CD4-positive, alpha-beta memory T cell (primary cell): ENCODE results near the gene BMP5. TPM values are rescaled to one million over a fixed set of nuclear protein-coding genes. Genes with fewer than 3 reads are reported as not detected.
"Not testable (repeated sequence)": the region's sequence is repeated elsewhere in the genome, so short reads cannot be mapped to it uniquely, and the experiment has no call there.

Experiments
- CTCF ChIA-PET: fragments of 350-600 bp; sonication (Branson Sonifier 250); formaldehyde crosslinking; loops from one replicate; lab custom pipeline; 2021; ENCODE audit warnings: inconsistent platforms; ENCODE audit not compliant: partially characterized antibody; lab: Charles Lee
- POLR2A ChIA-PET: fragments of 350-600 bp; sonication (Branson Sonifier 250); formaldehyde crosslinking; loops from one replicate; lab custom pipeline; 2021; ENCODE audit not compliant: partially characterized antibody; lab: Charles Lee
- DNase-seq, 5 donors: peaks; one replicate each; pipeline versions ENCODE4 v3.0.0 to v3.0.0-alpha.2; 2020 to 2022; ENCODE audit warnings: mixed read lengths in 1 of 5
- H3K27ac ChIP-seq: one replicate; pipeline ENCODE4 v1.7.0; 2013; ENCODE audit warnings: low read depth, low read length
- H3K27me3 ChIP-seq: 2 replicates; pipeline ENCODE4 v1.7.0; 2013; ENCODE audit warnings: mild to moderate bottlenecking, low read length, moderate library complexity; ENCODE audit not compliant: insufficient read depth
- H3K36me3 ChIP-seq: 2 replicates; pipeline ENCODE4 v1.7.0; 2013; ENCODE audit warnings: mild to moderate bottlenecking, low read length, moderate library complexity; ENCODE audit not compliant: insufficient read depth
- H3K4me1 ChIP-seq: 2 replicates; pipeline ENCODE4 v1.7.0; 2013; ENCODE audit warnings: mild to moderate bottlenecking, low read length, moderate library complexity; ENCODE audit not compliant: insufficient read depth
- H3K4me3 ChIP-seq, 2 donors: one replicate each; pipeline ENCODE4 v1.7.0; 2013; ENCODE audit warnings: low read length in 2 of 2, mild to moderate bottlenecking in 1 of 2
- H3K9me3 ChIP-seq, 2 donors: one replicate each; pipeline ENCODE4 v1.7.0; 2013; ENCODE audit warnings: low read length in 2 of 2, control low read depth in 1 of 2; ENCODE audit not compliant: control insufficient read depth in 1 of 2
- H3K27ac Mint-ChIP-seq, 7 donors: one replicate each; pipeline ENCODE4 v1.8.0; 2020 to 2021; ENCODE audit warnings: mixed read lengths in 7 of 7, mild to moderate bottlenecking in 6 of 7, inconsistent platforms in 3 of 7, moderate library complexity in 3 of 7
- H3K27me3 Mint-ChIP-seq, 2 donors: one replicate each; pipeline ENCODE4 v1.8.0; 2020 to 2021; ENCODE audit warnings: mixed read lengths in 2 of 2
- H3K36me3 Mint-ChIP-seq, 2 donors: one replicate each; pipeline ENCODE4 v1.8.0; 2020 to 2021; ENCODE audit warnings: mixed read lengths in 2 of 2, inconsistent platforms in 1 of 2, mild to moderate bottlenecking in 1 of 2
- H3K4me1 Mint-ChIP-seq, 4 donors: one replicate each; pipeline ENCODE4 v1.8.0; 2020 to 2021; ENCODE audit warnings: mixed read lengths in 4 of 4, mild to moderate bottlenecking in 1 of 4
- H3K4me3 Mint-ChIP-seq, 8 donors: one replicate each; pipeline ENCODE4 v1.8.0; 2020 to 2021; ENCODE audit warnings: mixed read lengths in 8 of 8, mild to moderate bottlenecking in 7 of 8, moderate library complexity in 6 of 8, inconsistent platforms in 3 of 8
- H3K9me3 Mint-ChIP-seq, 8 donors: one replicate each; pipeline ENCODE4 v1.8.0; 2020 to 2021; ENCODE audit warnings: mixed read lengths in 8 of 8, mild to moderate bottlenecking in 5 of 8, inconsistent platforms in 3 of 8, moderate library complexity in 1 of 8
- intact Hi-C: fragments of 100-400 bp; cut with micrococcal nuclease; formaldehyde crosslinking; loops from one replicate; pipeline ENCODE4 v1.15.1; 2023
- polyA plus RNA-seq, 2 donors: library from polyadenylated mRNA; unstranded; fragments of 300-500 nt; fragmentation: Illumina TruSeq; gene quantifications; one replicate each; pipeline ENCODE4 v1.2.3, GENCODE V29; 2021
- total RNA-seq, 2 experiments: library from RNA; stranded (reverse); gene quantifications; one replicate each; pipeline ENCODE4 v1.2.3, GENCODE V29; 2021

Gene BMP5
- total and polyA plus RNA-seq, 4 experiments from 2014 or later: not detected

DNA sequence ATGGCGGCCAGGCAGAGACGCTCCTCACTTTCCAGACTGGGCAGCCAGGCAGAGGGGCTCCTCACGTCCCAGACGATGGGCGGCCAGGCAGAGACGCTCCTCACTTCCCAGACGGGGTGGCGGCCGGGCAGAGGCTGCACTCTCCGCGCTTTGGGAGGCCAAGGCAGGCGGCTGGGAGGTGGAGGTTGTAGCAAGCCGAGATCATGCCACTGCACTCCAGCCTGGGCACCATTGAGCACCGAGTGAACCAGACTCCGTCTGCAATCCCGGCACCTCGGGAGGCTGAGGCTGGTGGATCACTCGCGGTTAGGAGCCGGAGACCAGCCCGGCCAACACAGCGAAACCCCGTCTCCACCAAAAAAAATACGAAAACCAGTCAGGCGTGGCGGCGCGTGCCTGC is 35.1 kb upstream of the BMP5 start:
- H3K4me3 Mint-ChIP-seq, DNase-seq, H3K4me1 Mint-ChIP-seq, intact Hi-C loops, H3K27ac ChIP-seq, H3K4me3 ChIP-seq, H3K36me3 ChIP-seq, H3K27me3 Mint-ChIP-seq, POLR2A ChIA-PET, H3K4me1 ChIP-seq, CTCF ChIA-PET, H3K9me3 ChIP-seq, H3K36me3 Mint-ChIP-seq, H3K27ac Mint-ChIP-seq, H3K27me3 ChIP-seq: not testable (repeated sequence)
- H3K9me3 Mint-ChIP-seq: peaks cover 0 to 13% (median 0%) of the 10 kb centered on the region in 8 donors

DNA sequence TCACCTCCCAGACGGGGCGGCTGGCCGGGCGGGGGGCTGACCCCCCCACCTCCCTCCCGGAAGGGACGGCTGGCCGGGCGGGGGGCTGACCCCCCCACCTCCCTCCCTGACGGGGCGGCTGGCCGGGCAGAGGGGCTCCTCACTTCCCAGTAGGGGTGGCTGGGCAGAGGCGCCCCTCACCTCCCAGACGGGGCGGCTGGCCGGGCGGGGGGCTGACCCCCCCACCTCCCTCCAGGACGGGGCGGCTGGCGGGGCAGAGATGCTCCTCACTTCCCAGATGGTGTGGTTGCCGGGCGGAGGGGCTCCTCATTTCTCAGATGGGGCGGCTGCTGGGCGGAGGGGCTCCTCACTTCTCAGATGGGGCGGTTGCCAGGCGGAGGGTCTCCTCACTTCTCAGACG is 34.5 kb upstream of the BMP5 start:
- H3K4me1 Mint-ChIP-seq, H3K4me3 ChIP-seq, CTCF ChIA-PET, intact Hi-C loops, H3K36me3 Mint-ChIP-seq, H3K36me3 ChIP-seq, H3K27ac ChIP-seq, H3K27me3 Mint-ChIP-seq, H3K4me3 Mint-ChIP-seq, H3K27me3 ChIP-seq, H3K4me1 ChIP-seq, H3K27ac Mint-ChIP-seq, H3K9me3 ChIP-seq, POLR2A ChIA-PET: not testable (repeated sequence)
- peaks cover 0 to 18% (median 0%) of the 10 kb centered on the region in 8 donors for H3K9me3 Mint-ChIP-seq
- DNase-seq: peak in 1 of 5 donors; percentile 37

DNA sequence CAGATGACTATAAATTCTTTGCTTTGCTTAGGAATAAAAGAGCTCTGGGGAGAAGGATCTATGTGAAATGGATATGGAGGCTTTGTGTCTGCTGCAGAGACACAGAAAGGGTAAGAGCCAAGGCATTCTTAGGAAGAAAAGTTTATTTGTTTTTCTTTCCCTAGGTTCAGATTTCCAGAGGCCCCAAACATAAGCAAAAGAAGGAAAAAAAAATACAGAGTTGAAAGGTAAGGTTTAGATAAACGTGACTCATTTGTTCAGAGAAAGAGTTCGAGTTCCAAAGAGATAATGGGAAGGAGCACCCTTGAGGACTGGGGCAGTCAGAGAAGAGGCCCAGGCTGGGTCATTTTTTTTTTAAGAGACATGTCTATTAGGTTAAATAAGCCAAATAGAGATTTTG is 27.4 kb upstream of the BMP5 start:
- Histone ChIP-seq H3K9me3 (no peaks in the 10 kb centered on the region), H3K4me3 (no peak overlapping the region), H3K27ac (no peak overlapping the region), H3K36me3 (no peaks in the 10 kb centered on the region), H3K4me1 (no peaks in the 10 kb centered on the region), H3K27me3 (no peaks in the 10 kb centered on the region)
- POLR2A ChIA-PET: no interaction called here
- peaks cover 0 to 16% (median 6%) of the 10 kb centered on the region in 8 donors for H3K9me3 Mint-ChIP-seq
- intact Hi-C loops: no loop called here
- CTCF ChIA-PET: no interaction called here
- no peaks in the 10 kb centered on the region for H3K27me3 Mint-ChIP-seq
- no peaks in the 10 kb centered on the region for H3K36me3 Mint-ChIP-seq
- no peak overlapping the region for H3K4me3 Mint-ChIP-seq
- H3K4me1 Mint-ChIP-seq: no peaks in the 10 kb centered on the region
- no peak for DNase-seq
- H3K27ac Mint-ChIP-seq: no peak overlapping the region

DNA sequence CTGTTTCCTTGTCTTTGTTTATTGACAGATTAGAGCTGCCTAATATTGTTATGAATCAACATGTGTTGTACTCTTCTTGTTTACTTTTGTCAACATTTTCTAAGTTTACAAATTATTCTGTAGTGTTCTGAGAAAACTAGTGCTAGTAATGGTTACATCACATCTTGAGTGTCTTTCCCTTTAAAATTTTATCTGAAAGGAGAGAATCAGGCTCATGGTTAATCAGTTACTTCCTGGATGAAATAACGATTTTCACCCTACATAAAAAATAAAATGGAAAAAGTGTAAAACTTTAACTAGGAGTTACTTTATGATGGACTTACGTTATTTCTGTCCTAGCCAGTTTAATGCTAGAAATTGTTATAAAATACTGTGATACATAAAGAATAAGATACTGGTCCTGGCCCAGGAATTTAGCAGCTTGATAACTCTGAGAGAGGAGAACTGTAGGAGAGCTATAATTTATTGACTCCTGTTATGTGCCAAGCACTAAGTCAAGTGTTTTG is 26.4 kb upstream of the BMP5 start:
- DNase-seq: no peak
- no peak overlapping the region for H3K4me3 Mint-ChIP-seq
- no peaks in the 10 kb centered on the region for H3K4me1 Mint-ChIP-seq
- no peaks in the 10 kb centered on the region for H3K9me3 ChIP-seq
- H3K27me3 ChIP-seq: no peaks in the 10 kb centered on the region
- no peaks in the 10 kb centered on the region for H3K36me3 Mint-ChIP-seq
- H3K9me3 Mint-ChIP-seq: peaks cover 3 to 16% (median 7%) of the 10 kb centered on the region in 8 donors
- H3K4me1 ChIP-seq: no peaks in the 10 kb centered on the region
- no peaks in the 10 kb centered on the region for H3K27me3 Mint-ChIP-seq
- no peak overlapping the region for H3K27ac Mint-ChIP-seq
- ChIA-PET CTCF (no interaction called here), POLR2A (no interaction called here)
- intact Hi-C loops: no loop called here
- no peak overlapping the region for H3K27ac ChIP-seq
- no peaks in the 10 kb centered on the region for H3K36me3 ChIP-seq
- H3K4me3 ChIP-seq: no peak overlapping the region

DNA sequence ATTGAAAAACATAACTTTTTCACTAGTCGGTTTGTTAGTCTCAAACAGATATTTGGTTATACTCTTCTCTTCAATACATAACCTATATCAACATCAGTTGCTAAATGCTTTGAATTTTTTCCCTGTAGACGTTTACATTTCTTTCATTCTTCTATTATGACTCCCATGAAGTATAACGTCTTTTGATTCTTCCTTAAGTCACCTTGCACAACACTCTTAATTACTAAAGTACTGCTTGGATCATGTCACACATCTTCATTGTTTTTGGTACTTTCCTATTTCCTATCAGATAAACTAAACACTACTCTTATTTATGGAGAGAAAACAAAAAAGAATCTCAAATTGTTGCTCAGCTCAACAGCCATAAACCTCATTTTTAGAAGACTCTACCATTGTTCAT is 23.0 kb upstream of the BMP5 start:
- Mint-ChIP-seq H3K27me3 (no peaks in the 10 kb centered on the region), H3K9me3 (peaks cover 3 to 14% (median 7%) of the 10 kb centered on the region in 8 donors), H3K36me3 (no peaks in the 10 kb centered on the region), H3K4me3 (no peak overlapping the region), H3K4me1 (no peaks in the 10 kb centered on the region), H3K27ac (no peak overlapping the region)
- H3K4me3 ChIP-seq: no peak overlapping the region
- POLR2A ChIA-PET: no interaction called here
- H3K36me3 ChIP-seq: no peaks in the 10 kb centered on the region
- no peak for DNase-seq
- intact Hi-C loops: no loop called here
- no peaks in the 10 kb centered on the region for H3K27me3 ChIP-seq
- CTCF ChIA-PET: no interaction called here
- no peaks in the 10 kb centered on the region for H3K9me3 ChIP-seq
- H3K27ac ChIP-seq: no peak overlapping the region
- H3K4me1 ChIP-seq: no peaks in the 10 kb centered on the region

DNA sequence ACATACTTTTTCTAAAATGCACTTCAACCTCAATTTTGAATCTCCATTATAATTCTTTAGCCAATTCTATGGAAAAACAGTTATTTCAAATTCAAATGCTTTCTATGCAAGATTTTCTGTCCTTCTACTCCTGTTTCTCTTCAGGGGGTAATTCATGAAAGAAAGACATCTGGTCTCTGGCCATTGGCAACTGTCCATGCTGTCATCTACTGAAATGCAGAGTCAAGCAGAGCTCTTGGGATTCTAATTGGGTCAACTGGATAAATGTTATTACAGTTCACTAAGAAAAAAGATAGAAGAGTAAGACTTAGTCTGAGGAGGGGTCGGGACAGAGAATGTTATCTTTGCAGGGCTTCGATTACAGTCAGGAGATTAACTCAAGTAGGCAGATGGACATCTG is 22.0 kb upstream of the BMP5 start:
- H3K27ac Mint-ChIP-seq: no peak overlapping the region
- no peaks in the 10 kb centered on the region for H3K36me3 Mint-ChIP-seq
- H3K27me3 Mint-ChIP-seq: no peaks in the 10 kb centered on the region
- ChIA-PET POLR2A (no interaction called here), CTCF (no interaction called here)
- Histone ChIP-seq H3K4me1 (no peaks in the 10 kb centered on the region), H3K9me3 (no peaks in the 10 kb centered on the region), H3K36me3 (no peaks in the 10 kb centered on the region), H3K4me3 (no peak overlapping the region), H3K27ac (no peak overlapping the region), H3K27me3 (no peaks in the 10 kb centered on the region)
- H3K4me1 Mint-ChIP-seq: no peaks in the 10 kb centered on the region
- H3K4me3 Mint-ChIP-seq: peak overlapping the region in 1 of 8 donors; percentile 2
- peaks cover 3 to 9% (median 6%) of the 10 kb centered on the region in 8 donors for H3K9me3 Mint-ChIP-seq
- DNase-seq: no peak
- intact Hi-C loops: no loop called here

DNA sequence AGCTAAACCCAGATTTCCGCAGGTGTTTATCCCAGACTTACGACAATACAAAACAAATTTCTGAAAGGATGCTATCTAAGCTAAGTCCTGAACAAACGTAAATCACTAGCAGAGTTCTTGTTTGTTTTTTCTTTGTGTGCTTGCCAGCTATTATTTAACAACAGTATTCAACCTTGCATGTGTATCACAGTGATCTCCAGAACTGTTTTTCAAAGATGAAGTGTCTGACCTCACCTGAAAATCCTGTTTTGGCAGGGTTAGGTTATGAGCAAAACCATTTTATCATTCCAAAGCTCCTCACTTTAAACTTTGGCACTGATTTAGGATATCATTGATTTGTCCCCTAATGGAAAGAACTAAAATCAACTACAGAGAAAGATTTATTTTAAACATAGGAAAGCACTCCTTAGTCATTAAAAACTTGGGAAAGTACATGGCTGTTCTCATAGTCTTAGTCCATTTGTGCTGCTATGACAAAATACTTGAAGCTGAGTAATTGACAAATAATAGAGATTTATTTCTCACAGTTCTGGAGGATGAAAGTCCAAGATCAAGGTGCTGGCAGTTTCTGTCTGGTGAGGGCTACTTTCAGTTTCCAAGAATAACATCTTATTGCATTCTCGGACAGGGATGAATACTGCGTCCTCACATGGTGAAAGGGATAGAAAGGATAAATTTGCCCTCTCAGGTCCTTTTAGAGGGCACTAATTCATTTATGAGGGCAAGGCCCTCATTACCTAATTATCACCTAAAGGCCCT is 20.8 kb upstream of the BMP5 start:
- H3K9me3 ChIP-seq: no peaks in the 10 kb centered on the region
- H3K36me3 Mint-ChIP-seq: no peaks in the 10 kb centered on the region
- intact Hi-C loops: no loop called here

More for the DNA sequence above, 20.8 kb upstream of the BMP5 start:
- Histone ChIP-seq H3K27ac (no peak overlapping the region), H3K27me3 (no peaks in the 10 kb centered on the region), H3K4me3 (no peak overlapping the region), H3K36me3 (no peaks in the 10 kb centered on the region), H3K4me1 (no peaks in the 10 kb centered on the region)
- Mint-ChIP-seq H3K4me3 (no peak overlapping the region), H3K27ac (no peak overlapping the region), H3K27me3 (no peaks in the 10 kb centered on the region), H3K4me1 (no peaks in the 10 kb centered on the region), H3K9me3 (peaks cover 1 to 11% (median 6%) of the 10 kb centered on the region in 8 donors)
- ChIA-PET POLR2A (no interaction called here), CTCF (no interaction called here)
- no peak for DNase-seq
